Psoas muscle (tissue), 8 donors: ENCODE data around the gene RIN1. TPM values are rescaled to one million over a fixed set of nuclear protein-coding genes. Genes with fewer than 3 reads are reported as not detected.
A peak's percentile ranks its signal among the peaks of the same experiment; 100 is the strongest.

Experiments used
- ATAC-seq, 4 donors: fragments of 200-7000 bp; cut with Tn5 transposase; one replicate each; pipeline ENCODE4 v1.9.1; 2020; ENCODE audit warnings: moderate library complexity in 3 of 4, mild to moderate bottlenecking in 2 of 4
- DNase-seq, 2 donors: peaks; one replicate each; pipeline ENCODE4 v3.0.0-alpha.2; 2020
- H3K27ac ChIP-seq: fragments of 200-600 bp; one replicate; pipeline ENCODE4 v1.8.0; 2022
- H3K27me3 ChIP-seq, 3 donors: fragments of 200-600 bp in 1 of 3; one replicate each; pipeline versions ENCODE4 v1.6.1 to v1.8.0; 2013 to 2022; ENCODE audit warnings: low read length in 2 of 3, mild to moderate bottlenecking in 2 of 3, moderate library complexity in 1 of 3; ENCODE audit not compliant: insufficient read depth in 3 of 3
- H3K36me3 ChIP-seq, 2 donors: fragments of 200-600 bp in 1 of 2; one replicate each; pipeline versions ENCODE4 v1.6.1 to v1.8.0; 2013 to 2022; ENCODE audit warnings: low read depth in 1 of 2, mild to moderate bottlenecking in 1 of 2, moderate library complexity in 1 of 2; ENCODE audit not compliant: insufficient read depth in 1 of 2
- H3K4me1 ChIP-seq: fragments of 200-600 bp; one replicate; pipeline ENCODE4 v1.8.0; 2022
- H3K4me3 ChIP-seq: fragments of 200-600 bp; one replicate; pipeline ENCODE4 v1.8.0; 2022; ENCODE audit warnings: mild to moderate bottlenecking
- H3K9me3 ChIP-seq: fragments of 200-600 bp; one replicate; pipeline ENCODE4 v1.8.0; 2022
- CTCF ChIP-seq: fragments of 200-600 bp; IDR thresholded peaks from one replicate; pipeline ENCODE4 v1.8.0; 2022; ENCODE audit warnings: antibody characterized with exemption
- WGBS, 3 donors: extraction: QIAGEN DNeasy Blood & Tissue Kit; methylation state at CpG; one replicate each; pipeline versions ENCODE4 v1.1.6 to v1.1.7; 2013; 5-methylcytosine and 5-hydroxymethylcytosine counted together
- intact Hi-C, 2 donors: fragments of 100-400 bp; cut with DNase I; formaldehyde crosslinking; loops; one replicate each; pipeline versions ENCODE4 v1.11.0 to v1.14.2; 2022
- polyA plus RNA-seq, 3 donors: library from polyadenylated mRNA; stranded (reverse); fragments of 200-250 nt; gene quantifications; one replicate each; pipeline ENCODE4 v1.2.3, GENCODE V29; 2013
- total RNA-seq, 4 donors: library from RNA; stranded (reverse); fragmentation: NEBNext Ultra II Directional in 2 of 4; extraction: Animal tissue kit (Norgen Biotek cat#: 25700) in 2 of 4; gene quantifications; one replicate each; pipeline versions ENCODE4 v1.2.1 to v1.2.4, GENCODE V29; 2021 to 2023
- donor health status: healthy with polysubstance abuse.
- donor health status: DM: no; HTN: no; CAD: no; lungs with moderate emphysema.
- donor health status: Bipolar disorder and iron deficiency.
- donor health status: healthy.
- donor health status: DM: yes; HTN: yes; CAD: no.
- donor health status: DM: no; HTN: no; CAD: no.
- donor health status: DM: no; HTN: no; CAD: no.
- donor health status: DM: yes; HTN: yes; CAD: no.

The RIN1 gene
- total and polyA plus RNA-seq, 7 donors = 1.2 to 38.0 (median 5.7) TPM

GRCh38 chr11:66330931-66331330, 5.3 kb downstream of the RIN1 start:
- Histone ChIP-seq H3K4me3 (no peak overlapping the region), H3K27ac (no peak overlapping the region), H3K9me3 (no peaks in the 10 kb centered on the region), H3K36me3 (peaks cover 0 to 21% of the 10 kb centered on the region in 2 donors), H3K27me3 (no peaks in the 10 kb centered on the region), H3K4me1 (peaks cover 20% of the 10 kb centered on the region)
- no peak for ATAC-seq
- no peak for TF ChIP-seq CTCF
- intact Hi-C loops = no loop called here
- WGBS, 3 donors = 58 to 61% (median 60%) methylated on average over 8 to 10 of the region's 10 CpGs
- peak in 1 of 2 donors; percentile 44 for DNase-seq

DNA sequence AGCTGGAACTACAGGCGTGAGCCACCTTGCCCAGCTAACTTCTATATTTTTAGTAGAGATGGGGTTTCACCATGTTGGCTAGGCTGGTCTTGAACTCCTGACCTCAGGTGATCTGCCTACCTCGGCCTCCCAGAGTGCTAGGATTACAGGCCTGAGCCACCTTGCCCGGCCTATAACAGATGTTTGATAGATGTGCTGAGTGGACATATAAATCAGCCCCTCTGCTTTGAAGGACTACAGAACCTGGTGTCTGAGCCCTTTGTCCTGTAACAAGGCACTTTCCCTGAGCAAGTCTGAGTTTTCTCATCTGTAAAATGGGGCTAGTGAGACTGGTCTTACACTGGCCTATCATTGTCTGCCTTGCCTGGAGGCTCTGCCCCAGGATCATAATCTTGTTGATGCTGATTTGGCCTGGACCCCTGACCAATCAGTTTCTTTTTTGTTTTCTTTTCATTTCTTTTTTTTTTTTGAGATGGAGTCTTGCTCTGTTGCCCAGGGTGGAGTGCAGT, 7.0 kb downstream of the RIN1 start:
- Histone ChIP-seq H3K27me3 (no peaks in the 10 kb centered on the region), H3K4me3 (no peak overlapping the region), H3K4me1 (peaks cover 8% of the 10 kb centered on the region), H3K36me3 (peaks cover 0 to 21% of the 10 kb centered on the region in 2 donors), H3K27ac (no peak overlapping the region), H3K9me3 (no peaks in the 10 kb centered on the region)
- 61 to 69% (median 67%) methylated on average over 3 of the region's 3 CpGs for WGBS, 3 donors
- no peak for ATAC-seq
- TF ChIP-seq CTCF = no peak
- DNase-seq = peak in 1 of 2 donors; percentile 37
- intact Hi-C loops = no loop called here

DNA sequence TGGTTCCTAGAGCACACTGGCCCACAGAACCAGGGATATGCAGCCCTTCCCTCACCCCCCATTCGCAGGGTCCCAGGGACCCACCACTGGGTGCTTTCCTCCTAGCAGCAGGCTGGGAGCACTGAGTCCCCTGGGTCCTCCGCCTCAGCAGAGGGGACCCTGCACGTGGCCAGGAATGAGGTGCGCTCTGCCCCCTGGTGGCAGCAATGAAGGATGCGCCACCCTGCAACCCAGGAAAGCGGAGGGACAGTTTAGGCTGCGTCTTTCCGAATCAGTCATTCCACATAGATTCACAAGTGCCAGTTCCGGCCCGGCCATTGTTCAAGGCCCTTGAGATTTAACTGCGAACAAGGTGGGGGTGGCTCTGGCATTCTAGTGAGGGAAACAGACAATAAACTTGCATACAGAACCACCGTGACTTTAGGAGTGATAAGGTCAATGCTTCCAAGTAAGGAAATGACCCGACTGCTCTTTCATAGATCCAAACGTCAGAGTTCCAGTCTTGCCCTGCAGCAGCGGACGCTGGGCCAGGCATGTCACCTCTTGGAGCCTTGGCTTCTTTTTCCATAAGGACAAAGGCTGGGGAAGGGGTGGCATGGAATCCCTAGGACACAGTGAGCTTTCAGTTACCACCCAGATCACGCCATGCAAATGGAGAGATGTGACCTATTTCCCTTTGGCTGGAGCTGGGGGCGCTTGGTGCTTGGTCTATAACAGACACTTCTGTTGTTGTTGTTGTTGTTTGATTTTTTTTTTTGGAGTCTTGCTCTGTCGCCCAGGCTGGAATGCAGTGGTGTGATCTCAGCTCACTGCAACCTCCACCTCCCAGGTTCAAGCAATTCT, 7.7 kb downstream of the RIN1 start:
- peak; percentile 79 to 87 for DNase-seq
- Histone ChIP-seq H3K4me3 (peak overlapping the region; percentile 42), H3K9me3 (no peaks in the 10 kb centered on the region), H3K4me1 (peaks cover 8% of the 10 kb centered on the region), H3K27me3 (no peaks in the 10 kb centered on the region), H3K27ac (no peak overlapping the region), H3K36me3 (peaks cover 0 to 16% of the 10 kb centered on the region in 2 donors)
- peak; percentile 81 to 91 (median 84) for ATAC-seq
- intact Hi-C loops = loop anchor here in 1 of 2 donors (1.0 kb wide), 1 partner anchor 16 kb away; no protein-coding TSS in a partner anchor
- WGBS, 3 donors = 12 to 15% (median 13%) methylated on average over 19 of the region's 19 CpGs
- peak; percentile 96 for TF ChIP-seq CTCF

- no peak overlapping the region for H3K27ac ChIP-seq
- DNase-seq (peak in 1 of 2 donors; percentile 53), ATAC-seq (peak in 1 of 4 donors; percentile 5)
- peaks cover 0 to 10% of the 10 kb centered on the region in 2 donors for H3K36me3 ChIP-seq
- 75 to 80% (median 79%) methylated on average over 3 of the region's 3 CpGs for WGBS, 3 donors
- no peaks in the 10 kb centered on the region for H3K9me3 ChIP-seq
- peaks cover 8% of the 10 kb centered on the region for H3K4me1 ChIP-seq
- intact Hi-C loops = loop anchor here in 1 of 2 donors (1.0 kb wide), 1 partner anchor 16 kb away; no protein-coding TSS in a partner anchor
- no peak overlapping the region for H3K4me3 ChIP-seq
- no peak for TF ChIP-seq CTCF
- no peaks in the 10 kb centered on the region for H3K27me3 ChIP-seq
These were observed 8.3 kb downstream of the RIN1 start for GRCh38 chr11:66328031-66328301.
